ENCODE measurements around the gene PNKP. TPM values are rescaled to one million over a fixed set of nuclear protein-coding genes. Genes with fewer than 3 reads are reported as not detected.
A peak's percentile ranks its signal among the peaks of the same experiment; 100 is the strongest.

PNKP gene
- total RNA-seq, 1 experiment from 2014 or later, result 146 TPM

DNA sequence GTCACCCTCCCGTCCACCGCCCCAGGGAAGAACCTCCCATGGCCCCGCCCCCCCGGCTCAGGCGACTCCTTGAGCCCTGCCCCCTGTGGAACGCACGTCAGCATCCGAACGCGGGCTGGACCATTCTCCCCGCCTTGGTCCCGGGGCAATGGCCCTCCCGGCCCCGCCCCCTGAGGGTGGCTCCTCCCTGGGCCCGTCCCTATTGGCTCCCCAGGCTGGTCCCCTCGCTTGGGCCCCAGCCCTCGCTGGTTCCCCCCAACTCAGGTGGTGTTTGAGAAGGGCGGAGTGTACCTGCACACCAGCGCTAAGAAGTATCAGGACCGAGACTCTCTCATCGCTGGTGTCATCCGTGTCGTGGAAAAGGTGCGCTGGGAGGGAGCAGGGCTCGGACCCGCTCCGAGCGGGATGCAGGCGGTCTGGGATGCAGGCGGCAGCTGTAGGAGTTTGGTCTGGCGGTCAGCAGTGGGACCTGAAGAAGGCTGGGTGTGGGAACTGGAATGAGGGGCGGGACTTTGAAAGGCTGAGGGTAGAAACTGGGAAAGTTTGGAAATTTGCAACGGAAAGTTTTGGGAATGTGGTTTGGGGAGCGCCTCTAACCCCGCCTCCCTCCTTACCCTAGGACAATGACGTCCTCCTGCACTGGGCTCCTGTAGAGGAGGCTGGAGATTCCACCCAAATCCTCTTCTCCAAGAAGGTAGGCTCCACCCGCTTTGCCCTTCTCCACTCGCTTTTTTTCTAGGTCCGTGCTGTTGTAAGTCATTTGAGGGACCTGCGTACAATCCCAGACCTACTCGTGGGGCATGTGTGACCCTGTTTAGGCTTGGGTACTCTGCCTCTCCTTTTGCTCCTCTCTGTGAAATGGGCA lies 10.7 kb upstream of the PNKP start:
- H3K27me3 Mint-ChIP-seq (ENCODE audit: low read depth), result no peaks in the 10 kb centered on the region
- no peak overlapping the region for H3K4me3 Mint-ChIP-seq
- peaks cover 38% of the 10 kb centered on the region for H3K36me3 Mint-ChIP-seq
- peak overlapping the region; percentile 100 for H3K27ac Mint-ChIP-seq
- 0 out of 2 replicates have a peak, but pooled peaks have one; percentile 63 for TF ChIP-seq EMX1 (CRISPR knock-in tag; IDR thresholded peaks at IDR 0.05)
- no peak for TF ChIP-seq ESRRA (CRISPR knock-in tag; IDR thresholded peaks at IDR 0.05; ENCODE audit: borderline replicate concordance)
- H3K9me3 Mint-ChIP-seq, result no peaks in the 10 kb centered on the region
- ChIA-PET CTCF (interaction anchor here (1.0 to 1.9 kb wide), 4 partner anchors 9 to 15 kb away, joined by 3 to 12 read pairs (median 4); no protein-coding TSS in a partner anchor), POLR2A (interaction anchor here (1.2 to 2.2 kb wide), 4 partner anchors 12 to 202 kb away, joined by 3 to 9 read pairs (median 6); partner anchors contain the start of genes ATF5, NUP62 and PTOV1)
- DNase-seq (ENCODE audit: low spot score) (peak; percentile 99), ATAC-seq (peak; percentile 77)
- peaks cover 23% of the 10 kb centered on the region for H3K4me1 Mint-ChIP-seq

DNA sequence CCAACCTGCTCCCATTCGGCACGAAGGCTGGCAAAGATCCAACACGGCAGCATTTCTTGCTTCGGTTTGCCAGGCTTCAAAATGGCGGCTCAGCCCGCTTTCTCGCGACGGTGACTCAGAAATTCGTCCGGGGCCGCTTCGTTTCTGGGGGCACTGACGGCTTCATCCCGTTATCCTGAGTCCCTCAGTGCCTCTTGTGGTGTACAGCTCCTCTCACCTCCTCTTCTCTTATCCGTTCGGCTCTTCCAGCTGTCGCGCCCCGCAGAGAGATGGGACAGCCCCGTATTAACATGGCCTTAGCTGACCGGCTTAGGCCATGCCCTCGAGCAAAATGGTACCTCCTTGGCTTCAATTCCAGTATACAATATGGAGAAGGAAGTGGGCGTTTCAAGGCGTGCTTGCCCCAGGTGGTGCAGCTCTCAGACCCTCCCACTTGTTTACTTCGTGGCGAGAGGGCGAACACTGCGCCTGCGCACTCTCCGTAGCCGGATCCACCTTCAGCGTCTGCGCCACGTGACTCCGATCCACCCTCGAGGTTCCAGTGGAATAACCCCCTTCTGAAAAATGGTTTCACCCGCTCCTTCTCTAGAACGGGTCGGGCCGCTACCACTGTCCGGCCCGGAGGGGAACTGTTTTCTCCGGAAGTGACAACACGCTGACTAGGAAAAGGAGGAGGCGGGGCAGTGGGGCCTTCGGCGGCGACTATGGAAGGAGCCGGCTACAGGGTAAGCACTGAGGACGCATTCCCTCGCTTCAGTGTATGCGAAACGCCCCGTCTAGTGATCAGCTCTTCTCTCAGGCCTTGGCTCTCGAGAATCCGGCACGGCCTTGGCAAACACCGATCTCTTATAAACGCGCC lies 9.9 kb upstream of the PNKP start, which contains the start of the genes AKT1S1 and TBC1D17:
AKT1S1 (minus strand) TSS at position 336 of the 859 bp plus-strand sequence. CDS start 4,060 bp downstream, outside the sequence.
TBC1D17 (plus strand) TSS at position 683 of the 859 bp plus-strand sequence; CDS start at position 705, 22 bp downstream.
- peak; percentile 99 for DNase-seq (ENCODE audit: low spot score)
- Mint-ChIP-seq H3K27ac (peak within 1 kb of the TSS; percentile 100), H3K9me3 (no peaks in the 10 kb centered on the region), H3K4me3 (no peak within 1 kb of the TSS), H3K36me3 (peaks cover 31% of the 10 kb centered on the region), H3K27me3 (ENCODE audit: low read depth) (no peaks in the 10 kb centered on the region), H3K4me1 (peaks cover 23% of the 10 kb centered on the region)
- ChIA-PET POLR2A (interaction anchor here (0.6 to 2.2 kb wide), 10 partner anchors 8 to 1087 kb away, joined by 3 to 9 read pairs (median 4); partner anchors contain the start of genes ATF5, NUP62 and PTOV1), CTCF (interaction anchor here (1.0 to 1.9 kb wide), 4 partner anchors 8 to 14 kb away, joined by 3 to 12 read pairs (median 3); no protein-coding TSS in a partner anchor)
- ATAC-seq, result peak; percentile 64
- no peak for TF ChIP-seq ZNF671 (CRISPR knock-in tag; IDR thresholded peaks at IDR 0.05)
- TF ChIP-seq, protein P1, sequence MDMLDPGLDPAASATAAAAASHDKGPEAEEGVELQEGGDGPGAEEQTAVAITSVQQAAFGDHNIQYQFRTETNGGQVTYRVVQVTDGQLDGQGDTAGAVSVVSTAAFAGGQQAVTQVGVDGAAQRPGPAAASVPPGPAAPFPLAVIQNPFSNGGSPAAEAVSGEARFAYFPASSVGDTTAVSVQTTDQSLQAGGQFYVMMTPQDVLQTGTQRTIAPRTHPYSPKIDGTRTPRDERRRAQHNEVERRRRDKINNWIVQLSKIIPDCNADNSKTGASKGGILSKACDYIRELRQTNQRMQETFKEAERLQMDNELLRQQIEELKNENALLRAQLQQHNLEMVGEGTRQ (CRISPR knock-in tag; IDR thresholded peaks at IDR 0.05), result peak; percentile 99
- no peak for TF ChIP-seq ZNF138 (CRISPR knock-in tag; conservative IDR thresholded peaks at IDR 0.05)
- TF ChIP-seq, protein P2, sequence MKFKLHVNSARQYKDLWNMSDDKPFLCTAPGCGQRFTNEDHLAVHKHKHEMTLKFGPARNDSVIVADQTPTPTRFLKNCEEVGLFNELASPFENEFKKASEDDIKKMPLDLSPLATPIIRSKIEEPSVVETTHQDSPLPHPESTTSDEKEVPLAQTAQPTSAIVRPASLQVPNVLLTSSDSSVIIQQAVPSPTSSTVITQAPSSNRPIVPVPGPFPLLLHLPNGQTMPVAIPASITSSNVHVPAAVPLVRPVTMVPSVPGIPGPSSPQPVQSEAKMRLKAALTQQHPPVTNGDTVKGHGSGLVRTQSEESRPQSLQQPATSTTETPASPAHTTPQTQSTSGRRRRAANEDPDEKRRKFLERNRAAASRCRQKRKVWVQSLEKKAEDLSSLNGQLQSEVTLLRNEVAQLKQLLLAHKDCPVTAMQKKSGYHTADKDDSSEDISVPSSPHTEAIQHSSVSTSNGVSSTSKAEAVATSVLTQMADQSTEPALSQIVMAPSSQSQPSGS (CRISPR knock-in tag; IDR thresholded peaks at IDR 0.05; ENCODE audit: borderline replicate concordance, low read depth), result no peak
- TF ChIP-seq NR2C2 (CRISPR knock-in tag; IDR thresholded peaks at IDR 0.05), result no peak
- TF ChIP-seq, protein P3, sequence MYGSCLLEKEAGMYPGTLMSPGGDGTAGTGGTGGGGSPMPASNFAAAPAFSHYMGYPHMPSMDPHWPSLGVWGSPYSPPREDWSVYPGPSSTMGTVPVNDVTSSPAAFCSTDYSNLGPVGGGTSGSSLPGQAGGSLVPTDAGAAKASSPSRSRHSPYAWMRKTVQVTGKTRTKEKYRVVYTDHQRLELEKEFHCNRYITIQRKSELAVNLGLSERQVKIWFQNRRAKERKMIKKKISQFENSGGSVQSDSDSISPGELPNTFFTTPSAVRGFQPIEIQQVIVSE (CRISPR knock-in tag; IDR thresholded peaks at IDR 0.05; ENCODE audit: borderline replicate concordance), result no peak
- 0 out of 2 replicates have a peak, but pooled peaks have one; percentile 17 for TF ChIP-seq TEAD1 (CRISPR knock-in tag; IDR thresholded peaks at IDR 0.05)
- TF ChIP-seq FOXJ3 (CRISPR knock-in tag; IDR thresholded peaks at IDR 0.05; ENCODE audit: borderline replicate concordance), result no peak
- no peak for TF ChIP-seq ZNF416 (CRISPR knock-in tag; IDR thresholded peaks at IDR 0.05)
- no peak for TF ChIP-seq NFYB (CRISPR knock-in tag; conservative IDR thresholded peaks at IDR 0.05; ENCODE audit: low read depth)
- TF ChIP-seq MLX (CRISPR knock-in tag; IDR thresholded peaks at IDR 0.05), result no peak
- peak; percentile 72 for TF ChIP-seq GABPB1 (CRISPR knock-in tag; IDR thresholded peaks at IDR 0.05)
- no peak for TF ChIP-seq TCF7 (CRISPR knock-in tag; IDR thresholded peaks at IDR 0.05; ENCODE audit: low read depth)
- peak; percentile 99 for TF ChIP-seq USF1 (CRISPR knock-in tag; IDR thresholded peaks at IDR 0.05)
- no peak for TF ChIP-seq HMGA2 (CRISPR knock-in tag; IDR thresholded peaks at IDR 0.05)
- no peak for TF ChIP-seq SOX15 (CRISPR knock-in tag; IDR thresholded peaks at IDR 0.05)
- TF ChIP-seq, protein P4, sequence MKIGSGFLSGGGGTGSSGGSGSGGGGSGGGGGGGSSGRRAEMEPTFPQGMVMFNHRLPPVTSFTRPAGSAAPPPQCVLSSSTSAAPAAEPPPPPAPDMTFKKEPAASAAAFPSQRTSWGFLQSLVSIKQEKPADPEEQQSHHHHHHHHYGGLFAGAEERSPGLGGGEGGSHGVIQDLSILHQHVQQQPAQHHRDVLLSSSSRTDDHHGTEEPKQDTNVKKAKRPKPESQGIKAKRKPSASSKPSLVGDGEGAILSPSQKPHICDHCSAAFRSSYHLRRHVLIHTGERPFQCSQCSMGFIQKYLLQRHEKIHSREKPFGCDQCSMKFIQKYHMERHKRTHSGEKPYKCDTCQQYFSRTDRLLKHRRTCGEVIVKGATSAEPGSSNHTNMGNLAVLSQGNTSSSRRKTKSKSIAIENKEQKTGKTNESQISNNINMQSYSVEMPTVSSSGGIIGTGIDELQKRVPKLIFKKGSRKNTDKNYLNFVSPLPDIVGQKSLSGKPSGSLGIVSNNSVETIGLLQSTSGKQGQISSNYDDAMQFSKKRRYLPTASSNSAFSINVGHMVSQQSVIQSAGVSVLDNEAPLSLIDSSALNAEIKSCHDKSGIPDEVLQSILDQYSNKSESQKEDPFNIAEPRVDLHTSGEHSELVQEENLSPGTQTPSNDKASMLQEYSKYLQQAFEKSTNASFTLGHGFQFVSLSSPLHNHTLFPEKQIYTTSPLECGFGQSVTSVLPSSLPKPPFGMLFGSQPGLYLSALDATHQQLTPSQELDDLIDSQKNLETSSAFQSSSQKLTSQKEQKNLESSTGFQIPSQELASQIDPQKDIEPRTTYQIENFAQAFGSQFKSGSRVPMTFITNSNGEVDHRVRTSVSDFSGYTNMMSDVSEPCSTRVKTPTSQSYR (CRISPR knock-in tag; IDR thresholded peaks at IDR 0.05), result no peak
- no peak for TF ChIP-seq EMX1 (CRISPR knock-in tag; IDR thresholded peaks at IDR 0.05)
- no peak for TF ChIP-seq ZNF425 (CRISPR knock-in tag; conservative IDR thresholded peaks at IDR 0.05)
